OCI-LY7 (cell line): ENCODE measurements around the gene PCDHGA7.
"Not testable (repeated sequence)": the region's sequence is repeated elsewhere in the genome, so short reads cannot be mapped to it uniquely, and the experiment has no call there.

Experiments used
- EZH2phosphoT487 ChIP-seq: fragments of 200-600 bp; sonication (generic); IDR thresholded peaks from 2 replicates; pipeline ENCODE4 v1.6.1; 2018; ENCODE audit warnings: low read depth, borderline replicate concordance, mild to moderate bottlenecking, mixed run types, antibody characterized with exemption, low read length, moderate library complexity, mixed read lengths
- TF ChIP-seq, protein P1 (sequence below): fragments of 200-600 bp; sonication (generic); conservative IDR thresholded peaks from 2 replicates; pipeline ENCODE4 v1.5.1; 2014; ENCODE audit warnings: mild to moderate bottlenecking, antibody characterized with exemption, low read length, moderate library complexity, mixed read lengths

DNA sequence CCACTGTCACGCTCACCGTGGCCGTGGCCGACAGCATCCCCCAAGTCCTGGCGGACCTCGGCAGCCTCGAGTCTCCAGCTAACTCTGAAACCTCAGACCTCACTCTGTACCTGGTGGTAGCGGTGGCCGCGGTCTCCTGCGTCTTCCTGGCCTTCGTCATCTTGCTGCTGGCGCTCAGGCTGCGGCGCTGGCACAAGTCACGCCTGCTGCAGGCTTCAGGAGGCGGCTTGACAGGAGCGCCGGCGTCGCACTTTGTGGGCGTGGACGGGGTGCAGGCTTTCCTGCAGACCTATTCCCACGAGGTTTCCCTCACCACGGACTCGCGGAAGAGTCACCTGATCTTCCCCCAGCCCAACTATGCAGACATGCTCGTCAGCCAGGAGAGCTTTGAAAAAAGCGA lies 50.2 kb downstream of the PCDHGA7 start:
- not testable (repeated sequence) for TF ChIP-seq EZH2phosphoT487
- TF ChIP-seq, protein P1, sequence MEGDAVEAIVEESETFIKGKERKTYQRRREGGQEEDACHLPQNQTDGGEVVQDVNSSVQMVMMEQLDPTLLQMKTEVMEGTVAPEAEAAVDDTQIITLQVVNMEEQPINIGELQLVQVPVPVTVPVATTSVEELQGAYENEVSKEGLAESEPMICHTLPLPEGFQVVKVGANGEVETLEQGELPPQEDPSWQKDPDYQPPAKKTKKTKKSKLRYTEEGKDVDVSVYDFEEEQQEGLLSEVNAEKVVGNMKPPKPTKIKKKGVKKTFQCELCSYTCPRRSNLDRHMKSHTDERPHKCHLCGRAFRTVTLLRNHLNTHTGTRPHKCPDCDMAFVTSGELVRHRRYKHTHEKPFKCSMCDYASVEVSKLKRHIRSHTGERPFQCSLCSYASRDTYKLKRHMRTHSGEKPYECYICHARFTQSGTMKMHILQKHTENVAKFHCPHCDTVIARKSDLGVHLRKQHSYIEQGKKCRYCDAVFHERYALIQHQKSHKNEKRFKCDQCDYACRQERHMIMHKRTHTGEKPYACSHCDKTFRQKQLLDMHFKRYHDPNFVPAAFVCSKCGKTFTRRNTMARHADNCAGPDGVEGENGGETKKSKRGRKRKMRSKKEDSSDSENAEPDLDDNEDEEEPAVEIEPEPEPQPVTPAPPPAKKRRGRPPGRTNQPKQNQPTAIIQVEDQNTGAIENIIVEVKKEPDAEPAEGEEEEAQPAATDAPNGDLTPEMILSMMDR = not testable (repeated sequence)
